ENCODE data around the gene ZNF800. TPM values are rescaled to one million over a fixed set of nuclear protein-coding genes. Genes with fewer than 3 reads are reported as not detected.

ZNF800 gene
- total and polyA plus RNA-seq, 2 of the 8 experiments (the other 6 are each of a cell fraction or from before 2014, with no cell fraction given) = 1.0 to 6.5 TPM

DNA sequence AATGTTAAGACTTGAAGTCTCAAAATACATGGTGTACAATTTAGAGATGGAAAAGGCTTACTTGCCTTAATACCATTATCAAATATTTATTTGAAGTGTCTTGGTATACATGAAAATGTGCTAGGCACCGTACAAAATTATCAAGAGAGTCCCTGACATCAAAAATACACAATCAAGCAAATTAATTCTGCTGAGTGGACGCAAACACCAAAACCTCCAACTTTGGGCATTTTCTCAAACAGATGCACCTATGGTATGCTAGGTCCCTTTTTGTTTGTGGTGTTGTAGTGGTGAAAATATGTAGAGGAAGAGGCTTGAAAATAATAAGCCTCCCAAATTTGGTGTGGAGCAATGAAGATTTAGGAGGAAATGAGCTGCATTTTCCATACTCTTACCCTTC lies 24.8 kb downstream of the ZNF800 start (continued):
- TF ChIP-seq CTCF (IDR thresholded peaks at IDR 0.05; ENCODE audit: control extremely low read depth in 1 of 3, insufficient read depth in 1 of 3, low read depth in 1 of 3, low read length in 3 of 3) = no peak
- TF ChIP-seq CBX5 (IDR thresholded peaks at IDR 0.05; ENCODE audit: low read depth, low read length) = no peak
- TF ChIP-seq GTF2F1 (IDR thresholded peaks at IDR 0.05; ENCODE audit: borderline replicate concordance, low read depth, low read length) = no peak
- no peak for TF ChIP-seq SUZ12 (IDR thresholded peaks at IDR 0.05; ENCODE audit: low read length)
- no peak for TF ChIP-seq RAD21 (IDR thresholded peaks at IDR 0.05 in 1 of 2, conservative IDR thresholded peaks at IDR 0.05 in 1 of 2; ENCODE audit: low read depth in 2 of 2, low read length in 2 of 2)
- TF ChIP-seq BACH1 (IDR thresholded peaks at IDR 0.05; ENCODE audit: low read length) = no peak
- no peak for TF ChIP-seq CTBP2 (IDR thresholded peaks at IDR 0.05; ENCODE audit: borderline replicate concordance, insufficient read depth, insufficient read length, low read length)
